Spleen (tissue), 7 donors: ENCODE results near the gene KRT13.

Experiments used
- POLR2A ChIP-seq, 3 donors: fragments of 450-650 bp; IDR thresholded peaks; one replicate each; pipeline ENCODE4 v1.5.1; 2017; ENCODE audit warnings: antibody characterized with exemption in 3 of 3, mild to moderate bottlenecking in 1 of 3
- POLR2AphosphoS5 ChIP-seq, 3 donors: sonication (generic); formaldehyde crosslinking; IDR thresholded peaks; one replicate each; pipeline ENCODE4 v1.5.1; 2017; ENCODE audit warnings: antibody characterized with exemption in 3 of 3
- TF ChIP-seq, protein P1 (sequence below), 11 experiments: fragments of 200-600 bp in 7 of 11; fragments of 450-650 bp in 4 of 11; sonication (generic) in 4 of 11; IDR thresholded peaks in 8 of 11; conservative IDR thresholded peaks in 3 of 11; 1 replicate in 7 of 11; 2 replicates in 4 of 11; pipeline versions ENCODE4 v1.4.0 to v1.8.0; 2016 to 2021; ENCODE audit warnings: antibody characterized with exemption in 11 of 11, inconsistent platforms in 4 of 11, mild to moderate bottlenecking in 1 of 11
- donor health status: DM: no; HTN: no; CAD: no; lungs with moderate emphysema.
- donor health status: DM: no; HTN: no; CAD: no.
- donor health status: DM: no; HTN: no; CAD: no.

- TF ChIP-seq, protein P1, sequence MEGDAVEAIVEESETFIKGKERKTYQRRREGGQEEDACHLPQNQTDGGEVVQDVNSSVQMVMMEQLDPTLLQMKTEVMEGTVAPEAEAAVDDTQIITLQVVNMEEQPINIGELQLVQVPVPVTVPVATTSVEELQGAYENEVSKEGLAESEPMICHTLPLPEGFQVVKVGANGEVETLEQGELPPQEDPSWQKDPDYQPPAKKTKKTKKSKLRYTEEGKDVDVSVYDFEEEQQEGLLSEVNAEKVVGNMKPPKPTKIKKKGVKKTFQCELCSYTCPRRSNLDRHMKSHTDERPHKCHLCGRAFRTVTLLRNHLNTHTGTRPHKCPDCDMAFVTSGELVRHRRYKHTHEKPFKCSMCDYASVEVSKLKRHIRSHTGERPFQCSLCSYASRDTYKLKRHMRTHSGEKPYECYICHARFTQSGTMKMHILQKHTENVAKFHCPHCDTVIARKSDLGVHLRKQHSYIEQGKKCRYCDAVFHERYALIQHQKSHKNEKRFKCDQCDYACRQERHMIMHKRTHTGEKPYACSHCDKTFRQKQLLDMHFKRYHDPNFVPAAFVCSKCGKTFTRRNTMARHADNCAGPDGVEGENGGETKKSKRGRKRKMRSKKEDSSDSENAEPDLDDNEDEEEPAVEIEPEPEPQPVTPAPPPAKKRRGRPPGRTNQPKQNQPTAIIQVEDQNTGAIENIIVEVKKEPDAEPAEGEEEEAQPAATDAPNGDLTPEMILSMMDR (IDR thresholded peaks at IDR 0.05 in 8 of 11, conservative IDR thresholded peaks at IDR 0.05 in 3 of 11): no peak
- TF ChIP-seq POLR2A (IDR thresholded peaks at IDR 0.05): no peak
- no peak for TF ChIP-seq POLR2AphosphoS5 (IDR thresholded peaks at IDR 0.05)
These were observed 32.2 kb upstream of the KRT13 start for GRCh38 chr17:41537614-41537954.
